RPMI8226 (cell line): ENCODE measurements around the gene MOGAT3.

Experiments
- DNase-seq: peaks from one replicate; pipeline ENCODE4 v3.0.0-alpha.2; 2015

Gene MOGAT3

DNA sequence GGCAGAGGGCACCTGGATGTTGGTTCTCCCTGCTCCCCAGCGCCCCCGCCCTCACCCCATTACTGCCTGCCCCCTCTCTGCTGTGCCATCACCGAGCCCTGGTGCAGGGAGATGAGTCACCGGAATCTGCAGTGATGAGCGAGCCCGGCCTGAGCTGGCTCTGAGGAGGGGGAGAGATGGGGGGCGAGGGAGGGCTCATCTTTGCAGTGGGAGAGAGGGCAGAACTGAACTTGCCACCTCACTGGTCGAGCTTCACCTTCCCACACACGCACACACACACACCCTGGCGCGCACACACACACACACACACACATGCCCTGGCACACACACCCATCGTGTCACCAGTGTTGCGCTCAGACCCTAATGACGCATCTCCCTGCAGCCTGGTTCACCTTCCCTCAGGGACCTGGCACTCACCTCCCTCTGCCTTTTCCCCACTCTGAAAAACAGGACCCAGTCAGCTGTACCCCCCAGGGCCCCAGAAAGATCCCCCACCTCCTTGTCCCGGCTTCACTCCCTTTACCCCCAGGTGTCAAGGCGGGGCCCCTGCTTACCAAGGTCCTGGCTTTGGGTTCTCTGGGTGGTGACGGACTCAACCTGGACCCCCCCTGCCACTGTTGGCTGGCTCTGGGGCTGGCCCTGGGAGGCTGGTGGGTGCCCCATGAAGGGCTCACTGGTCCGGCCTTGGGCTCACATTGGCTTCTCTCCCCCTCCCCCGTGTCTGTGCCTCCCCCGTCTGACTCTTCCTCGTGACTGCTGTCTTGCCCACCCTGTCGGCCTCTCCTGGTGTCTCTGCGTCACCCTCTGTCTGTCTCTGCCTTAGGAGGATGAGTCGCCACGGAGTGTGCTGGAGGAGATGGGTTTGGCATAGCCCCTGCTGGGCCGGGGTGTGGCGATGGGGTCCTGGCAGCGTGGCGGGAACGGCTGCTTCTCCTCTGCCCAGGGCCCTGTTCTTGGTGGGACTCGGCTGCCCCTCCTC is 40.9 kb downstream of the MOGAT3 start:
- DNase-seq = no peak

DNA sequence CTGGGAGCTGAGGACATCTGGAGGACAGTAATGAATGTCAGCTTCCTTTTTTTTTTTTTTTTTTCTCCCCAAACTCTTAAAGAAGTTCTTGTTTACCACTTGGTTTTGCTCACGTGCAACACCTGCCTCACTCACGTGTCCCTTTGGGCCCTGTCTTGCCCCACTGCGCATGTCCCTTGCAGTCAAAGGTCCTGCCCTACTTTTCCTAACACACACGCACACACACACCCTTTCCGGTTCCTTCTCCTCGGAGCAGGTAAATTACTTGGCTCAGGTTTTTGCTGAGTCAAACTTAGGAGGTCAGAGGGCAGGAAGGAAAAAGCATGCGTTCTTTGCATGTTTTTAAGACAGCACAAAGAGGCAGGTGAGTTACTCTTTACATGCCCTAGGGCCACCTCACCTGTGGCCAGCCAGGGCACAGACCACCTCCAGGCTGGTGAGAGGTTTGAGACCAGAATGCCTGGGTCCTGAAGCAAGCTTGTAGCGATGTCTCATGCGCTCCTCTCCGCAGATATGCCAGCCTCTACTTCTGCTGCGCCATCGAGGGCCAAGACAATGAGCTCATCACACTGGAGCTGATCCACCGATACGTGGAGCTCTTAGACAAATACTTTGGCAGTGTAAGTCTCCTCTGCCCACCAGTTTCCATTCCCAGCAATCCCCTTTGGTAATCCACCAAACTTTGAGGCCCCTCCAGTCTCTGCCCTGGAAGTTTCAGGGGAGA is 43.8 kb downstream of the MOGAT3 start:
- peak; percentile 9 for DNase-seq

DNA sequence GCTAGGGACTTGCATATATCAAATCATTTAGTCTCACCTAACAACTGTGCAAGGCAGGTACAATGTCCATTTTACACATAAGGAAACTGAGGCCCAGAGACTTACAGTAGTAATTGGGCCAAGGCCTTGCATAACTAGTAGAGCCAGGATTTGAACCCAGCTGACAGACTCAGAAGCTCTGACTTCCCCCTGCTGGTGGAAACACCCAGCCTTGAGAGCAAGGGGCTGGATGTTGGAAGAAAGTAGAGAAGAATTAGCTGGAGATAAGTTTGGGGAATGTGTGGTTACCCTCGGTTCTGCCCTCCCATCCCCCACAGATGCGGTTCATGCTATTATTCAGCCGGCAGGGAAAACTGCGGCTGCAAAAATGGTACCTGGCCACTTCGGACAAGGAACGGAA is 44.6 kb downstream of the MOGAT3 start:
- DNase-seq = no peak

DNA sequence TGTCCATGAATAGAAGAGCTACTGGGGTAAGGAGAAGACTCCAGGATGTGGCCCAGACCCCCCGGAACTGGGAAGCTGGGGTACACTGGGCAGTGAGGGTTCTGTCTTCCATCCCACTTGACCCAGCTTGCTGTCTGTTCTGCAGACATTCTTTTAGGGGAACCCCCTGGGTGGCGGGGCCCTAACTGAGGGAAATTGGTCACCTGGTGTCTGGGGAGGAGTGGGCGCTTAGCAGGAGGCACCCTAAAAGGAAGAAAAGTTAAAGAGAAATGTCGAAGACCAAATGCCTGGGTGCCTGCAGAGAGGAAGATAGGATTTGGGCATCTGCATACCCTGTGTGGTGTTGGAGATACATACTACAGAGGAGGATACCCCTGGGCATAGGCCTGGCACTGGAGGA is 45.5 kb downstream of the MOGAT3 start:
- no peak for DNase-seq

DNA sequence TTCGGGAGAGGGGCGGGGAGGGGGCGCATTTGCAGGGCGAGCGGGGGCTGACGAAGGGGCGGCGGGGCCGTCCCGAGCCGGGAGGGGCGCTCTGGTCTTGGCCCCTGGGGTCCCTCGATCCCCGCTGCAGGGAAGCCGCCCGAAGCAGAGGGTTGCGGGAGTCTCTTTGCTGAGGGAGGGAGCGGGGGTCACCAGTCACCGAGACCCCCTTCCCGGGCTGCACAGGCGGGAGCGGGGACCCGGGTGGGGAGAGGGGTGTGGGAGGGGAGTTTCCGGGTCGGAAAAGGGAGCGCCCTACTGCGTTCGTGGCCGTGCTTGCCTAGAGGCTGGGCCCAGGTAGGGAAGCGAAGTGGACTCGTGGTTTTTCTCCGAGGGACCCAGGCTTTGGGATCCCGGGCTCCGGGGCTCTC is 46.1 kb downstream of the MOGAT3 start:
- no peak for DNase-seq

DNA sequence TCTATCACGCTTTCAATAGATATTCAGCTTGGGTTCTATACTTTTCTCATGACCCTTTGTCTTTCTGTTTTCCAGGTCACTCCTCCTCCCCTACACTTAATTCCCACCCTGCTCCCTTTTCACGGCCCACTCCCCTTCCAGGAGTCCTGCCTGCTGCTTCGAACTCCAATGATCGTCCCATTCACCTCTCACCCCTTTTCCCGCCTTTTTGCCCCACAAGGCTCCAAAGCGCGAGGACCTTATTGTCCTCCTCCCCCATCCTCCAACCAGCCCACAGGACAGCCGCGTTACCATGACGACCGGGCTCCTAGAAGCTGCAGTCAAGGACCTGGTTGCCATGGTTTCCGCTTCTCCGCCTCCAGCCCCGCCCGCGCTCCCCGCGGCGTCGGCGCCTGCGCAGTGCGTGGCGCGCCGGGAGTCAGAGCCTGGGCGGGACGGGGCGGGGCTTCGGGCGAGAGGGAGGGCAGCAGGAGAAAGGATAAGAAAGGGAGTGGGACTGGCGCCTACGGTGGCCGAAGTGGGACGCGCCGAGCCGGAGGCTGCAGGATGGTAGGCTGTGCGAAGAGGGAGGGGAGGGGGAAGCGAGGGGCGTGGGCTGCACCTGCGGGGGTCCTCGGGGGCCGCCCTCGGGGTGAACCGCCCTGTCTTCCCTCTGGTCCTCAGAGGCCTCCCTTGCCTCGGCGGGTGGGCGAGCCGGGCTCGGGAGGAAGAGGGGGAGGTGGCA is 46.7 kb downstream of the MOGAT3 start, which contains the start of gene AP1S1:
Gene AP1S1 (plus strand): TSS at position 508 of the 724 bp plus-strand sequence. CDS start 39 bp downstream, at position 547.
- peak; percentile 99 for DNase-seq

DNA sequence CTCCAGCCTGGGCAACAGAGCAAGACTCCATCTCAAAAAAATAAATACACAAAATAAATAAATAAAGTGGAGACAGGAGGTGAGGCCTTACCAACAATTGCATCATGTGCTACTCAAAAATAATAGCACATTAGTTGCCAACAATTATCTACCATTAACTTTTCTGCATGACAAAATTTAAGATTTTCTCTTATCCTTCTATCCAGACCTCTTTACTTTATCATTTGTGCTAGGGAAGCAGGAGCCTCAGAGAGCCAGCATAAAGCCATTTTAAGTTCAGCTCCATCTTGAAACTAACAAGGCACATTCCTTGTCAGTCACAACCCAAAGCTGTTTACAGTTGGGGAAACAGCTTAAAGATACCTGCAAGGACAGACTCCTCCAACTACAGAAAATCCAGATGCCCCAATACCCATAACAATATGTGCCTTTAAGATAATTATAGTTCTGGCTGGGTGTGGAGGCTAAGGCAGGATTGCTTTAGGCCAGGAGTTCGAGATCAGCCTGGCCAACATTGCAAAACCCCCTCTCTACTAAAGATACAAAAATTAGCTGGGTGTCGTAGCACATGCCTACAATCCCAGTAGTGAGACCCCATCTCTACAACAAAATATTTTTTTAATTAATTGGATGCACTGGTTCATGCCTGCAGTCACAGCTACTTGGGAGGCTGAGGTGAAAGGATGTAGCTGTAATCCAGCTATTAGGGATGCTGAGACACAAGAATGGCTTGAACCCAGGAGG is 48.8 kb downstream of the MOGAT3 start:
- no peak for DNase-seq
